H9 (cell line): ENCODE measurements around the gene TRIM44. TPM values are rescaled to one million over a fixed set of nuclear protein-coding genes. Genes with fewer than 3 reads are reported as not detected.

Experiments used
- DNase-seq: peaks from one replicate; pipeline ENCODE4 v3.0.0-alpha.2; 2017
- H2AFZ ChIP-seq: one replicate; pipeline ENCODE4 v1.6.1; 2013; ENCODE audit warnings: mild to moderate bottlenecking, low read length, control low read depth, moderate library complexity
- H2AK5ac ChIP-seq: 2 replicates; pipeline ENCODE4 v1.6.1; 2013; ENCODE audit warnings: low read length, control low read depth, mixed read lengths; ENCODE audit not compliant: insufficient read length
- H2BK120ac ChIP-seq: one replicate; pipeline ENCODE4 v1.6.1; 2013; ENCODE audit warnings: low read depth, mild to moderate bottlenecking, low read length, control low read depth, inconsistent platforms; ENCODE audit not compliant: poor library complexity, severe bottlenecking
- H2BK12ac ChIP-seq: 2 replicates; pipeline ENCODE4 v1.6.1; 2013; ENCODE audit warnings: low read length, control low read depth, mixed read lengths, low read depth; ENCODE audit not compliant: insufficient read length
- H2BK15ac ChIP-seq: 2 replicates; pipeline ENCODE4 v1.6.1; 2013; ENCODE audit warnings: low read depth, low read length, control low read depth
- H2BK20ac ChIP-seq: one replicate; pipeline ENCODE4 v1.6.1; 2013; ENCODE audit warnings: low read depth, mild to moderate bottlenecking, low read length, control low read depth, inconsistent platforms; ENCODE audit not compliant: poor library complexity, severe bottlenecking
- H2BK5ac ChIP-seq: 2 replicates; pipeline ENCODE4 v1.6.1; 2013; ENCODE audit warnings: low read length, control low read depth, mixed read lengths; ENCODE audit not compliant: insufficient read length
- H3K14ac ChIP-seq: 2 replicates; pipeline ENCODE4 v1.6.1; 2013; ENCODE audit warnings: low read length, control low read depth; ENCODE audit not compliant: insufficient read depth
- H3K18ac ChIP-seq: 2 replicates; pipeline ENCODE4 v1.6.1; 2013; ENCODE audit warnings: low read depth, mild to moderate bottlenecking, mixed read lengths, low read length, control low read depth; ENCODE audit not compliant: insufficient read length
- H3K23ac ChIP-seq: 2 replicates; pipeline ENCODE4 v1.6.1; 2013; ENCODE audit warnings: low read length, control low read depth, mixed read lengths, low read depth; ENCODE audit not compliant: insufficient read length
- H3K23me2 ChIP-seq: 2 replicates; pipeline ENCODE4 v1.6.1; 2013; ENCODE audit warnings: low read depth, mild to moderate bottlenecking, mixed read lengths, low read length, control low read depth; ENCODE audit not compliant: insufficient read length, poor library complexity, severe bottlenecking
- H3K27ac ChIP-seq: 2 replicates; pipeline ENCODE4 v1.5.1; 2013; ENCODE audit warnings: low read length, control low read depth, mixed read lengths, low read depth; ENCODE audit not compliant: insufficient read length
- H3K27me3 ChIP-seq: 2 replicates; pipeline ENCODE4 v1.6.1; 2013; ENCODE audit warnings: low read length, control low read depth, inconsistent platforms; ENCODE audit not compliant: insufficient read depth
- H3K4ac ChIP-seq: 2 replicates; pipeline ENCODE4 v1.6.1; 2013; ENCODE audit warnings: low read depth, mild to moderate bottlenecking, control low read depth, inconsistent platforms, low read length, moderate library complexity
- H3K4me1 ChIP-seq: 2 replicates; pipeline ENCODE4 v1.6.1; 2013; ENCODE audit warnings: low read length, control low read depth, inconsistent platforms; ENCODE audit not compliant: insufficient read depth
- H3K4me2 ChIP-seq: 2 replicates; pipeline ENCODE4 v1.6.1; 2013; ENCODE audit warnings: low read length, control low read depth, mixed read lengths; ENCODE audit not compliant: insufficient read length, insufficient read depth
- H3K56ac ChIP-seq: 2 replicates; pipeline ENCODE4 v1.6.1; 2013; ENCODE audit warnings: low read depth, mild to moderate bottlenecking, mixed read lengths, low read length, control low read depth; ENCODE audit not compliant: insufficient read length
- H3K79me1 ChIP-seq: 2 replicates; pipeline ENCODE4 v1.6.1; 2013; ENCODE audit warnings: low read depth, mild to moderate bottlenecking, moderate library complexity, low read length, control low read depth, inconsistent platforms; ENCODE audit not compliant: insufficient read depth, poor library complexity, severe bottlenecking
- H3K79me2 ChIP-seq: 2 replicates; pipeline ENCODE4 v1.6.1; 2013; ENCODE audit warnings: low read length, control low read depth, inconsistent platforms; ENCODE audit not compliant: insufficient read depth
- H3K9ac ChIP-seq: 2 replicates; pipeline ENCODE4 v1.6.1; 2013; ENCODE audit warnings: low read length, control low read depth, mixed read lengths; ENCODE audit not compliant: insufficient read length; ENCODE audit errors: extremely low read depth
- H3K9me3 ChIP-seq: one replicate; pipeline ENCODE4 v1.6.1; 2013; ENCODE audit warnings: low read depth, low read length, inconsistent platforms; ENCODE audit not compliant: control insufficient read depth
- H3T11ph ChIP-seq: one replicate; pipeline ENCODE4 v1.6.1; 2013; ENCODE audit warnings: mild to moderate bottlenecking, low read length, control low read depth, inconsistent platforms
- H4K20me1 ChIP-seq: one replicate; pipeline ENCODE4 v1.6.1; 2013; ENCODE audit not compliant: control insufficient read depth, insufficient read length, insufficient read depth
- H4K5ac ChIP-seq: 2 replicates; pipeline ENCODE4 v1.6.1; 2013; ENCODE audit warnings: low read depth, mild to moderate bottlenecking, mixed read lengths, low read length, control low read depth; ENCODE audit not compliant: insufficient read length
- H4K8ac ChIP-seq: replicated peaks from 2 replicates; pipeline ENCODE4 v1.6.1; 2013; ENCODE audit warnings: low read length, control low read depth, mixed read lengths, low read depth; ENCODE audit not compliant: insufficient read length
- H4K91ac ChIP-seq: 2 replicates; pipeline ENCODE4 v1.6.1; 2013; ENCODE audit warnings: low read depth, mild to moderate bottlenecking, moderate library complexity, mixed read lengths, low read length, control low read depth; ENCODE audit not compliant: insufficient read length
- H3K27ac Mint-ChIP-seq, 3 experiments: 2 replicates in 2 of 3; 3 replicates in 1 of 3; pipeline ENCODE4 v1.8.0; 2020 to 2021; ENCODE audit warnings: mixed read lengths in 3 of 3, mild to moderate bottlenecking in 1 of 3, moderate library complexity in 1 of 3
- H3K27me3 Mint-ChIP-seq: 2 replicates; pipeline ENCODE4 v1.8.0; 2021; ENCODE audit warnings: low read depth, mild to moderate bottlenecking, moderate library complexity, mixed read lengths
- H3K36me3 Mint-ChIP-seq, 3 experiments: 2 replicates in 2 of 3; 3 replicates in 1 of 3; pipeline ENCODE4 v1.8.0; 2020 to 2021; ENCODE audit warnings: low read depth in 3 of 3, mixed read lengths in 3 of 3; ENCODE audit not compliant: insufficient read depth in 1 of 3
- H3K4me1 Mint-ChIP-seq, 2 experiments: 2 replicates each; pipeline ENCODE4 v1.8.0; 2020; ENCODE audit warnings: mixed read lengths in 2 of 2
- H3K4me3 Mint-ChIP-seq, 2 experiments: 2 replicates in 1 of 2; 3 replicates in 1 of 2; pipeline ENCODE4 v1.8.0; 2020 to 2021; ENCODE audit warnings: mild to moderate bottlenecking in 2 of 2, mixed read lengths in 2 of 2, moderate library complexity in 1 of 2
- H3K9me3 Mint-ChIP-seq, 2 experiments: 2 replicates in 1 of 2; 3 replicates in 1 of 2; pipeline ENCODE4 v1.8.0; 2020; ENCODE audit warnings: mild to moderate bottlenecking in 2 of 2, mixed read lengths in 2 of 2, moderate library complexity in 1 of 2
- WGBS: extraction: QIAGEN DNeasy Blood & Tissue Kit; methylation state at CpG from one replicate; pipeline ENCODE4 v1.1.7; 2013; ENCODE audit warnings: missing lambda C conversion rate, low lambda C conversion rate, mixed read lengths; ENCODE audit not compliant: insufficient read length; ENCODE audit errors: extremely low coverage; 5-methylcytosine and 5-hydroxymethylcytosine counted together
- total RNA-seq: library from RNA; stranded (reverse); gene quantifications from 2 replicates; pipeline ENCODE4 v1.2.1, GENCODE V29; 2021
- TF ChIP-seq, protein P1 (sequence below): fragments of 200-600 bp; sonication (generic); conservative IDR thresholded peaks from 3 replicates; pipeline ENCODE4 v1.8.0; 2021; ENCODE audit warnings: antibody characterized with exemption, mild to moderate bottlenecking

The TRIM44 gene
- total RNA-seq, 1 experiment from 2014 or later, result 37.7 TPM

DNA sequence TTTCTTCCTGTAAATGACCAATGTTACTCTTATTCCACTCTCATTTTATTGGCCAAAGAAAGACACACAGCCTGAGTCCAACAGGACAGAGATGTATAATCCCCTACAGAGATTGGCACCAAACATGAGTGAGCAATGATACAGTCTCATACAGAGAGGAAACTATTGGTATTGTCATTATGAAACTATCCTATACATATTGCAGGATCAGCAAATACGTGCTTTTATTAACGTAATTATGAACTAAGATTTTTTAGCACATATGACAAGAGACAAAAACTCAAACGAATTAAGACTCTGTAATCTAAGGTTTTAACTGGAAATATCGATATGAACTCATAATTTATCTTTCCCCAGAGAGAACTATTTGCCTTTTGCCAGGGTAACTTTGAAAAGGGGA is 182.0 kb downstream of the TRIM44 start:
- Histone ChIP-seq H3K9ac (no peak overlapping the region), H3K79me1 (no peaks in the 10 kb centered on the region), H3K23me2 (no peaks in the 10 kb centered on the region), H3K18ac (no peak overlapping the region), H2BK15ac (no peak overlapping the region), H3K56ac (no peak overlapping the region), H2AFZ (no peak overlapping the region), H3K14ac (no peak overlapping the region), H4K8ac (no peak overlapping the region), H3K4me2 (no peak overlapping the region), H3T11ph (no peak overlapping the region), H3K4me1 (no peaks in the 10 kb centered on the region), H2BK12ac (no peak overlapping the region), H4K91ac (no peak overlapping the region), H3K23ac (no peak overlapping the region), H2AK5ac (no peak overlapping the region), H3K79me2 (no peaks in the 10 kb centered on the region), H2BK120ac (no peak overlapping the region), H3K9me3 (no peaks in the 10 kb centered on the region), H4K5ac (no peak overlapping the region), H4K20me1 (no peaks in the 10 kb centered on the region), H3K27ac (no peak overlapping the region), H2BK20ac (no peak overlapping the region), H3K27me3 (no peaks in the 10 kb centered on the region), H3K4ac (no peak overlapping the region), H2BK5ac (no peak overlapping the region)
- H3K4me1 Mint-ChIP-seq, result peaks cover 0 to 5% of the 10 kb centered on the region in 2 experiments; a peak in 2 of 4 replicates
- H3K9me3 Mint-ChIP-seq, result peaks cover 13% of the 10 kb centered on the region in 2 experiments
- no peak for DNase-seq
- WGBS, result no CpG with 5 or more reads among the region's 4 CpGs
- no peak overlapping the region for H3K4me3 Mint-ChIP-seq
- no peak overlapping the region for H3K27ac Mint-ChIP-seq
- peaks cover 4 to 14% (median 6%) of the 10 kb centered on the region in 3 experiments for H3K36me3 Mint-ChIP-seq
- peaks cover 8% of the 10 kb centered on the region for H3K27me3 Mint-ChIP-seq
- TF ChIP-seq, protein P1, sequence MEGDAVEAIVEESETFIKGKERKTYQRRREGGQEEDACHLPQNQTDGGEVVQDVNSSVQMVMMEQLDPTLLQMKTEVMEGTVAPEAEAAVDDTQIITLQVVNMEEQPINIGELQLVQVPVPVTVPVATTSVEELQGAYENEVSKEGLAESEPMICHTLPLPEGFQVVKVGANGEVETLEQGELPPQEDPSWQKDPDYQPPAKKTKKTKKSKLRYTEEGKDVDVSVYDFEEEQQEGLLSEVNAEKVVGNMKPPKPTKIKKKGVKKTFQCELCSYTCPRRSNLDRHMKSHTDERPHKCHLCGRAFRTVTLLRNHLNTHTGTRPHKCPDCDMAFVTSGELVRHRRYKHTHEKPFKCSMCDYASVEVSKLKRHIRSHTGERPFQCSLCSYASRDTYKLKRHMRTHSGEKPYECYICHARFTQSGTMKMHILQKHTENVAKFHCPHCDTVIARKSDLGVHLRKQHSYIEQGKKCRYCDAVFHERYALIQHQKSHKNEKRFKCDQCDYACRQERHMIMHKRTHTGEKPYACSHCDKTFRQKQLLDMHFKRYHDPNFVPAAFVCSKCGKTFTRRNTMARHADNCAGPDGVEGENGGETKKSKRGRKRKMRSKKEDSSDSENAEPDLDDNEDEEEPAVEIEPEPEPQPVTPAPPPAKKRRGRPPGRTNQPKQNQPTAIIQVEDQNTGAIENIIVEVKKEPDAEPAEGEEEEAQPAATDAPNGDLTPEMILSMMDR, result no peak
